Muscle layer of duodenum (tissue), 2 donors: ENCODE results near the gene OR8B4.
"Not testable (repeated sequence)": the region's sequence is repeated elsewhere in the genome, so short reads cannot be mapped to it uniquely, and the experiment has no call there.

Experiments used
- H3K27ac ChIP-seq: one replicate; pipeline ENCODE4 v1.7.0; 2013; ENCODE audit warnings: mild to moderate bottlenecking, low read length
- H3K27me3 ChIP-seq: one replicate; pipeline ENCODE4 v1.7.0; 2013; ENCODE audit warnings: low read depth, mild to moderate bottlenecking, control low read depth, low read length
- H3K36me3 ChIP-seq, 2 donors: one replicate each; pipeline ENCODE4 v1.7.0; 2013; ENCODE audit warnings: low read length in 2 of 2, control low read depth in 1 of 2, mild to moderate bottlenecking in 1 of 2; ENCODE audit not compliant: insufficient read depth in 2 of 2, control insufficient read depth in 1 of 2
- H3K4me1 ChIP-seq, 2 donors: one replicate each; pipeline ENCODE4 v1.7.0; 2013; ENCODE audit warnings: low read length in 2 of 2, mild to moderate bottlenecking in 2 of 2, control low read depth in 1 of 2, moderate library complexity in 1 of 2; ENCODE audit not compliant: insufficient read depth in 2 of 2, control insufficient read depth in 1 of 2
- H3K4me3 ChIP-seq, 2 donors: one replicate each; pipeline ENCODE4 v1.7.0; 2013; ENCODE audit warnings: low read length in 2 of 2, low read depth in 1 of 2, mild to moderate bottlenecking in 1 of 2
- H3K9me3 ChIP-seq, 2 donors: one replicate each; pipeline ENCODE4 v1.7.0; 2013; ENCODE audit warnings: low read length in 2 of 2, control low read depth in 1 of 2, mild to moderate bottlenecking in 1 of 2; ENCODE audit not compliant: control insufficient read depth in 1 of 2
- donor health status: healthy.

OR8B4 gene

GRCh38 chr11:124424384-124424921 lies at the start of gene OR8B4:
TSS of gene OR8B4 (minus strand) at chr11:124424871. CDS start at chr11:124424871, 0 bp downstream.
- Histone ChIP-seq H3K4me3 (no peak within 1 kb of the TSS), H3K36me3 (no peaks in the 10 kb centered on the region), H3K27ac (no peak within 1 kb of the TSS), H3K4me1 (no peaks in the 10 kb centered on the region), H3K9me3 (no peaks in the 10 kb centered on the region), H3K27me3 (no peaks in the 10 kb centered on the region)

GRCh38 chr11:124474079-124474478 lies 49.4 kb upstream of the OR8B4 start:
- Histone ChIP-seq H3K4me1 (no peaks in the 10 kb centered on the region), H3K36me3 (no peaks in the 10 kb centered on the region), H3K4me3 (no peak overlapping the region), H3K27ac (no peak overlapping the region), H3K9me3 (no peaks in the 10 kb centered on the region), H3K27me3 (no peaks in the 10 kb centered on the region)

GRCh38 chr11:124473476-124473875 lies 48.8 kb upstream of the OR8B4 start:
- Histone ChIP-seq H3K27me3 (no peaks in the 10 kb centered on the region), H3K4me1 (no peaks in the 10 kb centered on the region), H3K4me3 (no peak overlapping the region), H3K9me3 (no peaks in the 10 kb centered on the region), H3K36me3 (no peaks in the 10 kb centered on the region), H3K27ac (no peak overlapping the region)

- H3K9me3 ChIP-seq: no peaks in the 10 kb centered on the region
- no peak overlapping the region for H3K27ac ChIP-seq
- no peak overlapping the region for H3K4me3 ChIP-seq
- no peaks in the 10 kb centered on the region for H3K27me3 ChIP-seq
- no peaks in the 10 kb centered on the region for H3K4me1 ChIP-seq
- H3K36me3 ChIP-seq: no peaks in the 10 kb centered on the region
Observed at GRCh38 chr11:124470561-124471227, 46.0 kb upstream of the OR8B4 start.

GRCh38 chr11:124467381-124467927 lies 42.8 kb upstream of the OR8B4 start:
- H3K36me3 ChIP-seq: no peaks in the 10 kb centered on the region
- H3K4me1 ChIP-seq: no peaks in the 10 kb centered on the region
- no peaks in the 10 kb centered on the region for H3K27me3 ChIP-seq
- H3K9me3 ChIP-seq: no peaks in the 10 kb centered on the region
- H3K27ac ChIP-seq: no peak overlapping the region
- H3K4me3 ChIP-seq: no peak overlapping the region

GRCh38 chr11:124465368-124465767 lies 40.7 kb upstream of the OR8B4 start:
- Histone ChIP-seq H3K4me1 (no peaks in the 10 kb centered on the region), H3K27me3 (no peaks in the 10 kb centered on the region), H3K27ac (no peak overlapping the region), H3K9me3 (no peaks in the 10 kb centered on the region), H3K36me3 (no peaks in the 10 kb centered on the region), H3K4me3 (no peak overlapping the region)

- Histone ChIP-seq H3K4me1 (no peaks in the 10 kb centered on the region), H3K36me3 (no peaks in the 10 kb centered on the region), H3K9me3 (no peaks in the 10 kb centered on the region), H3K27ac (no peak overlapping the region), H3K4me3 (no peak overlapping the region), H3K27me3 (no peaks in the 10 kb centered on the region)
Observed at GRCh38 chr11:124463990-124464389, 39.3 kb upstream of the OR8B4 start.

- Histone ChIP-seq H3K36me3 (no peaks in the 10 kb centered on the region), H3K9me3 (no peaks in the 10 kb centered on the region), H3K27me3 (no peaks in the 10 kb centered on the region), H3K27ac (no peak overlapping the region), H3K4me1 (no peaks in the 10 kb centered on the region), H3K4me3 (no peak overlapping the region)
Observed at GRCh38 chr11:124463324-124463723, 38.7 kb upstream of the OR8B4 start.

- no peaks in the 10 kb centered on the region for H3K27me3 ChIP-seq
- H3K36me3 ChIP-seq: no peaks in the 10 kb centered on the region
- H3K4me1 ChIP-seq: no peaks in the 10 kb centered on the region
- no peak overlapping the region for H3K27ac ChIP-seq
- no peak overlapping the region for H3K4me3 ChIP-seq
- H3K9me3 ChIP-seq: no peaks in the 10 kb centered on the region
Observed at GRCh38 chr11:124460459-124460858, 35.8 kb upstream of the OR8B4 start.

GRCh38 chr11:124459379-124459778 lies 34.7 kb upstream of the OR8B4 start:
- not testable (repeated sequence) for H3K27me3 ChIP-seq, H3K4me1 ChIP-seq, H3K9me3 ChIP-seq, H3K4me3 ChIP-seq, H3K27ac ChIP-seq, H3K36me3 ChIP-seq

GRCh38 chr11:124454552-124454951 lies 29.9 kb upstream of the OR8B4 start:
- H3K36me3 ChIP-seq: no peaks in the 10 kb centered on the region
- no peaks in the 10 kb centered on the region for H3K9me3 ChIP-seq
- no peaks in the 10 kb centered on the region for H3K27me3 ChIP-seq
- no peak overlapping the region for H3K4me3 ChIP-seq
- no peaks in the 10 kb centered on the region for H3K4me1 ChIP-seq
- no peak overlapping the region for H3K27ac ChIP-seq

- Histone ChIP-seq H3K4me1 (no peaks in the 10 kb centered on the region), H3K4me3 (no peak overlapping the region), H3K27ac (no peak overlapping the region), H3K36me3 (no peaks in the 10 kb centered on the region), H3K27me3 (no peaks in the 10 kb centered on the region), H3K9me3 (no peaks in the 10 kb centered on the region)
Observed at GRCh38 chr11:124446916-124447315, 22.2 kb upstream of the OR8B4 start.
